NOMO-1 treated with DMSO at 0.1 percent for 48 hours (cell line): Measurements from ENCODE around the gene MMAB.

Experiments used
- DNase-seq: peaks from one replicate; lab custom pipeline; 2025; ENCODE audit not compliant: unreplicated experiment; lab: John Stamatoyannopoulos, UW

Gene MMAB

DNA sequence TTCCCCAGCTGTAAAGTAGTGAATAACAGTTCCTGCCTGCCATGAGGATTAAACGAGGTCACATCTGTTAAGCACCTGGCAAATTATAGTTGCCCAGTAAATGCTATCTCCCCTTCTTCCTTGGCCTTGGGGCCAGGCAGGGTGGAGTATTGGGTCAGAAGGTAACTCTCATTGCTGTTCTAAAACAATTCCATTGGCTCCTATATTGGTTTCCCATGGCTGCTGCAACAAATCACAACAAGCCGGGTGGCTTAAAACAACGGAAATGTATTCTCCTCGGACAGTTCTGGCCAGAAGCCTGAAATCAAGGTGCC lies 31.9 kb downstream of the MMAB start:
- DNase-seq: no peak

GRCh38 chr12:109540526-109541412 lies 32.5 kb downstream of the MMAB start:
- DNase-seq: no peak

DNA sequence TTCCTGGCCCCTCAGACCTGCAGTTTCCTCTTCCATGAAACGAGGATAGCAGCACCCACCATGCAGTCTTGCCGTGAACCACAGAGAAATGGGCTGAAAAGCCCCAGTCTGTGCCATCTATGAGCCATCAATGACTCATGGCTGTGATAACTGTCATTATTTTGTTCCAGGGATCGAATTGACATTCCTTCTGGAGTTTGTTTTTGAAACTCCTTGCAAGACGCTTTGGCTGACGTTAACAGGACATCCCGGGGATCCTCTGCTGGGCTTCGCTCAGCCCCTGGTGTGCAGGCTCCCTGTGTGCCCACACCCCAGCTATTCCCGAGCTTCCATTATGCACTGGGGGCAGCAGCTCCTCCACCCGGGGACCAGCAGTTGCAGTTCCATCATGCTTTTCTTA lies 33.8 kb downstream of the MMAB start:
- DNase-seq: no peak

DNA sequence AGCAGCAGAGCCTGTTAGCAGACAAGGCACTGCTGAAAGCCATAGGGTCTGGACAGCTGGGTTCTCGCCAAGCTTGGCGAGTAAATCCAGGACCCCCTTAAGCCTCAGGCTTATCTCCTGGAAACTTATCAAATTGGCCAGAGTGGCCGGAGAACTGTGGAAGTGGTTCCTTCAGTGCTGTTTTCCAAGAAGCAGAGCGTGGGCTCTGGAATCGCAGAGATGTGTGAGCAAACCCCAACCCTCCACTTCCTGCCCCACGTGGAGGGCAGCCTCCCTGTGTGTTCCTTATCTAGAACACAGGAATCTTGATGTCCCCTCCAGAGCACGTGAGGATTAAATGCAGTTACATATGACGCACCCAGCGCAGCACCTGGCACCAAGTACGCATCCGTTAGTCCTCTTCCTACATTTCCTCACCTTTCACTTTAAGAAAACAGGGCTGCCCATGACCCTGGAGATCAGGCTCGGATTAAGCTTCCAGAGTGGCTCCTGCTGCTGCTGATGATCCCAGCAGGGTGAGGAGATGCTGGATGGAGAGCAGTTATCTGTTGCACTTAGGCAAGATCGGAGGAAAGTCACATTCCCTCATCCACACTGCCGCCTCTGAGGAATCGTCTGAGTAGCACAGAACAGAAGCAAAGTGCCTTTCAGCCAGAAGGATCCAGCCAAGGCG lies 35.0 kb downstream of the MMAB start:
- no peak for DNase-seq

- DNase-seq: no peak
Measured at GRCh38 chr12:109537136-109537535, 36.2 kb downstream of the MMAB start.

GRCh38 chr12:109535863-109536250 lies 37.4 kb downstream of the MMAB start:
- no peak for DNase-seq

DNA sequence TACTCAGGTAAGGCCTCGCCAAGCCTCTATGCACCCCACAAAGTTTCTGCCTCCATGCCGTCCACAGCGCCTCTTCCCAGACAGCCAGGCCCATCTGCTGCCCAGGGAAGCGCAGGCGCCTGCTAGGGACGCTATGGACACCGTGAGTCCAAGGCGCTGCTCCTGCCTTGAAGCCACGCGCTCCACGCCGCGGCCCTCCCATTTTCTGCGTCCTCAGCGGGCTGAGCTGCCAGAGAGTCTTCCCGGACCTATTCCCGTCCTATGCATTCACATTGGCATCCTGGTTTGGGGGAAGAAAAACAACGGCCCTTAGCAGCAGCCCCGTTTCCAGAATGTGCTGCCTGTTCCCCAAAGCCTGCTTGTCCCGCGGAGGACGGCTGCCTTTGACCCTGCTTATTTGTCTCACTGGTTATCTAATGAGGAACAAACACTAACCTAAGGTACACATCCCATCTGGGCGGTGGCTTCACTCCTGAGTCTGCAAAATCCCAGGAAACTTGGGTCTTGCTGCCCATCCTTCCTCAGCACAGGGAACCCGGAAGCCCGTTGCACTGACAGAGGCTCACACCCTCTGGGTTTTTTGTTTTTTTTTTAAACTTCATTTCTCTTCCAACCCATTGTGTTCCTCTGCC lies 38.0 kb downstream of the MMAB start:
- no peak for DNase-seq

GRCh38 chr12:109534456-109534855 lies 38.8 kb downstream of the MMAB start:
- no peak for DNase-seq

DNA sequence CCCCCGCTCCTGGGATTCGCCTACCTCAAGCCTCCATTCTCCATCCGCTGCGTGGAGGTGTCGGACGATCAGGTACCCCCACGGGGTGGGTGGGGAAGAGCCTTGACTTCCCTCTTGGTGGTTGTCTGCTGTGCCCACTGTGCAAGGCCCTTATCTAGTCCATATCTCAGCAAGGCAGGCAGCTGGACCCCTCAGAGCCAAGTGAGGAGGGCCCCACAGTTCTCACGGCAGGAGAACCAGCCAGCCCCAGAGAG lies 39.9 kb downstream of the MMAB start:
- DNase-seq: no peak

DNA sequence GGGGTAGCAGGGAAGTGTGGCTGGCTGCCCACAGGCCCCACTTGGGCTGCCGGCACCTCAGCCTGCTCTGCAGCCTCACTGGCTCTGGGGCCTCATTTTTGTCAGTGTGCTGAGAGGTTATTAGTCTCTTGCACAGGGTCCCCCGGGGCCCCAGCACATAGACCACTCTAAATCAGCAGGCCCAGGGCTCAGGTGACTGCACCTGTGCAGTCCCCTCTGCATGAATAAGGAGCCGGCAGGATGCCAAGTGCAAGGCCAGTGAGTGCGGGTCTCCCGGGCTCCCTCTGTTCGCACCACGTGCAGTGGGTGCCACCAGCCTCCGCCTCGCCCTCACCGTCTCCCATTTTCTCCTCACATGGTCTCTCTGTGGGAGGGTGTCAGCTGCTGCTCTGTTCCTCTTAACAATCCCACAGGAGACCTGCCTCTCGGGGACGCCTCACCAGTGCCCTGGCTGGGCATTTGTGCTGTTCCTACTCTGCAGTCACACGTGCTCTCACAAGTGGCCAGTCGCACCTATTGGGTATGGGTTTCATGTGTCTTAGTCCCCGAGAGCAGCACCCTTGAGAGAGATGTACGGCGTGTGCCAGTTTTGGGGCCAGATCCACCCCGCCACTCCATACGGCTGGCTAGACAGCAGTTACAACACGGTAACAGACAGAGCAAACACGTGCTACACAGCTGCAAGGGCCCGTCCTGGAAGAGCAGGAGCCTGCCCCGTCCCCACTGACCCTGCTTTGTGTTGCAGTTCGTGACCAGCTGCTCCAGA lies 40.4 kb downstream of the MMAB start:
- no peak for DNase-seq

GRCh38 chr12:109531411-109531810 lies 41.9 kb downstream of the MMAB start:
- no peak for DNase-seq

- no peak for DNase-seq
Measured at GRCh38 chr12:109529691-109530640, 43.3 kb downstream of the MMAB start.

- no peak for DNase-seq
Measured at GRCh38 chr12:109527489-109528123, 45.7 kb downstream of the MMAB start.

DNA sequence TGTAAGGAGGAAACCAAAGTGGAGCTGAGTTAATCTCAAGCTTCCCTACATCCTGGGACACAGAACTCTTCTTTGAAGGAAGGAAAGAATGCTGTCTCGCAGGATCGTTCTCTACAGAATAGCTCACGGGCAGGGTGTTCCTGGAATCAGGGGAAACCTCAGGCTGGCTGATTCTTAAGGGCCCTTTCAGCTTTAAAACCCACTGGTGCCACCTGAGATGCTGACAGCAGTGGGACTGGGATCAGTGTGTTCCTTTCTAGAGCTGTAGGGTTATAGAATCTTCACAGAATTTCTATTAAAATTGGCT lies 48.1 kb downstream of the MMAB start:
- DNase-seq: no peak

DNA sequence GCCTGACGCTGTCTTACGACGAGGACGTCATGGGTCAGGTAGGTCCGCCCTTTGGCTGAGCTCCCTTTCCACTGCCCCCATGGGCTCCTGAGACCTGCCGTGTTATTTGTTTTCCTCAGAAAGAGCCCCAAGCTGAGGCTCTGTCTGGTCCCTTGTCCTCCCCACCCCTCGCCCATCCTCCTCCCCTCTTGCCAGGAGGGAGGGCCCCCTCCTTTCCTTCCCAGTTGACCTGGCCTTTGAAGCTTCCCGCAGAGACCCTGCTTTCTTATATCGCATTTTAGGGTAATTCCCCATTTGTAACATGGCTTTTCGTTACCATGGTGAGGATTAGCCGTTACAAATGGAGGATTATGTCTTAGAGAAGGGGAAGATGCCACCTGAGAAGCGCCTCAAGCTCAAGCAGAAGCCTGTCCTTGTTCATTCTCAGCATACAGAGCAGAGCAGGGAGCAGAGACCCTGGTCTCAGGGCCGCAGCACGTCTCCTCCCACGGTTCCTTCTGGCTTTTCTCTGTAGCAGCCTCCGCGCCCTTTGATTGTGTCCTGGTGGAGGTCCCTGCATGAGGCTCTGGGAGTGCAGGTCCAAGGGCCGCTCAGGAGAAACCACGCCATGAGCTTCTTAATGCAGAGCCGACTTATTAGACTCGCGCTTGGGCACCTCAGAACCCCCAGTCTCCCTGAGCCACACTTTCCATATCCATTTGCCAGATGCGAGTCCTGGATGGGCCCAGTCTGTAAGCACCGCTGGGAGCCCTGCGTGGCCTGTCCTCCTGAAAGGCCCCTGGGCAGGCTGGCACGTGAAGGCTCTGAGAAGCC lies 48.6 kb downstream of the MMAB start:
- no peak for DNase-seq

DNA sequence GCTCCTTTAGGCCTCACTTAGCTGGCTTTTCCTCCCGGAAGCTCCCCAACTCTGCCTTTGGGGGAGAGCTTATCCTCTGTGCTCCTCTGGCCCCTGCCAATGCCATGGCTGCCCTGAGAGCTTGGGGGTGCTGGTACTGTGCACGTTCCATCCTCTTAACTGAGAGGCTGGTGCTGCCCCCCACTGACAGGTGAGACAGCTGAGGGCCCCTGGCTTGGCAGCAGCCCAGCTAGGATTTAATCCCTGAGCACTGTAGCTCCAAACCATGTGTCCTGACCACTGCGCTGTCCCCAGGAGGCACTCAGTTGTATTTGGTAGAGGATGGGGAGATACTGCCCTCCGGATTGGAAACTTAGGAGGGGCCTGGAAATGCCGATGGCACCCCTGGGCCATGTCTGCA lies 49.8 kb downstream of the MMAB start:
- no peak for DNase-seq

DNA sequence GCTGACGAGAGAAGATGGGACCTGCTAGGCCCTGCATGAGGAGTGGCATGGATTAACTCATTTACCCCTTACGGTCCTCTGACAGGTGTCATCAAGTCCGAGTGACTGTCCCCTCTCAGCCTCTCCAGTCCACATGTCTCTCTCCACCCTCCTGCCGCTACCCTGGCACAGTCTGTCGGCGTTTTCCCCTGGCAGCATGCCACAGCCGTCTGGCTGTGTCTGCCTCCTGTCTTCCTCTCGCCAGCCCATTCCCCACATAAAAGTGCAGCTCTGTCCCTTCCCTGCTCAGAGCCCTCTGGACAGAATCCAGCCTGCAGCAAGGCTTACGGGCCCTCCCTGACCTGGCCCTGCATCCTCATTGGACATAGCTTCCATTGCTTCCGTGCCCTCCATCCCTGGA lies 50.2 kb downstream of the MMAB start:
- DNase-seq: no peak

DNA sequence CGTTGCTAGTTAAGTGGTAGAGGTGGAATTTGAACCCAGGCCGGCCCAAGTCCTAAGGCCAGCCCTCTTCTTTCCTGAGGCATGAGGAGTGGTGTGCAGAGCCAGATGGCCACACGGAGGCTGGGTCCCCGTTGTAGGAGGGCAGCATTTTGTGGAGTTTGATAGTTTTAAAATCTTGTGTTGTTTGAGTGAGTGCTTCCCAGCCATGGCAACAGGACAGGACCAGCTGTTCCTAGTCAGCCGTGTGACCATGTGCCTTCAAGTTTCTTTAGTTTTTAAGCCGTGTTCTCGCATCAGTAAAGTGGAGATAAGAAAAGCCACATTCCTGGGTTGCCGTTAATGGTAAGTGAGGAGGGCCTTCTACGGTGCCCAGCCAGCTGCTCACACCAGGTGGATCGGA lies 51.5 kb downstream of the MMAB start:
- no peak for DNase-seq

DNA sequence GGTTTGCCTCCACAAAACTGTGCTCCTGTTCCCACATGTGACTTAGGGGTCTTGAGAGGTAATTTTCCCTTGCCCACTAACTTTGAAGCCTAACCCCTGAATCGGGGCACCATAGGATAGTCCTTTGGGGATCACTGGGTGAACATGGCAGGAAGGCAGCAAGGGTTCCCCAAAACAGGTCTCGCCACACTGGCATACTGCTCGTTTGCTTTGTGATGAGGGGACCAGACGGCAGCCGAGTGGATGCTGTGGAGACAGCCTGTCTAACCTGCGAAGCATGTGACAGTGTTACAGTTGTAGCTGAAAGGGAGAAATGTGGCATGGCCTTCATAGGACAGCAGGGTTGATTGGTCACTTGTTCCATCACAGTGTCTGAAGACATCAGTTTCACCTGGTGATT lies 53.5 kb downstream of the MMAB start:
- no peak for DNase-seq
